Stimulated activated CD8-positive, alpha-beta memory T cell treated with anti-CD3 and anti-CD28 coated beads, Interleukin-12 subunit alpha, Interleukin-12 subunit beta, amount 100 ng/mL, for 24 hours (primary cell): ENCODE results near the gene HAUS5.

ENCODE experiments used
- DNase-seq: peaks from one replicate; pipeline ENCODE4 v3.0.0-alpha.2; 2020; ENCODE audit errors: extremely low read depth

HAUS5 gene

GRCh38 chr19:35608251-35608650, 4.3 kb upstream of the HAUS5 start:
- DNase-seq: no peak

DNA sequence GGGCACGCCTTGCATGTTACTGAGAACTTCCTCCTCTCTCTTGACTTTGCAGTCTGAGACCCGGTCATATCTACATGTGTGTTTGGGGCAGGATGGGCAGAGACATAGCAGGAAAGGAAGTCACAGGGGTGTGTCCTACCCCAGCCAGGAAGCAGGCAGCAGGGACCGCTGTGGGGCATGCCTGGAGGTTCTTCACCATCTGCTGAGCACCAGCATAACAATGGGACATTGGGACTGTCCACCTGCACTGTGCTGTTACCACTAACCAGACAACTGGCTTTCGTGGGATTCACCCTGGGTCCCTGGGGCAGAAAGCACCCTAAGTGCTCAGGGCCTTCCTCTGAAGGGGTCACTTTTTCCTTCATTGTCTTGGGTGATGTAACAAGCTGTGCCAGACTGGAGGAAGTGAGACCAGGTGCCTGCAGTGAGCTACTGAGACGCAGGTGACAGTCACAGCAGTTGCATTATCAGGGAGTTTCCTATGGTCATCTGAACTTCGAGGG, 2.6 kb upstream of the HAUS5 start:
- DNase-seq: no peak

DNA sequence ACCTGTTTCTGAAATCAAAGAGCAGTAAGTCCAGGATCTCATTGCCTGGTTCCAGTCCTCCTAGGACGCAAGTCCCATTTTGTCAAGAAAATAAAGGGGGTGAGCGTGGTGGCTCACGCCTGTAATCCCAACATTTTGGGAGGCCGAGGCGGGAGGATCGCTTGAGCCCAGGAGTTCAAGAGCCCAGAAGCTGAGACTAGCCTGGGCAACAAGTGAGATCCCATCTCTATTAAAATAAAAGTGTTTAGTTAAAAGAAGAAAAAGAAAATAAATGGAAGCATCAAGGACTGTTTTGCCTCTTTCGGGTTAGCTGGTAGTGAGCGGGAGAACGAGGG, 344 bp upstream of the HAUS5 start:
- DNase-seq: no peak

- no peak for DNase-seq
Measured at GRCh38 chr19:35613574-35613973, 1.0 kb downstream of the HAUS5 start.

DNA sequence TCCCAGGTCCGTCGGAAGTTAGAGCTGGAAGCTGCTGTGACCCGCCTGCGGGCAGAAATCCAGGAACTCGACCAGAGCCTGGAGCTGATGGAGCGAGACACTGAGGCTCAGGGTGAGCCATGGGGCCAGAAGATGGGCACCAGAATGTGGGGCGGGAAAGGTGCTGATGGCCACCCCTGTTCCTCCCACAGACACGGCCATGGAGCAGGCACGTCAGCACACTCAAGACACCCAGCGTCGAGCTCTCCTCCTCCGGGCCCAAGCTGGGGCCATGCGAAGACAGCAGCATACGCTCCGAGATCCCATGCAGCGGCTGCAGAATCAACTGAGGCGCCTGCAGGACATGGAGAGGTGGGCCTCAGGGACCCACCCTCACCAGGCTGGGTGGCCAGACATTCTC, 2.5 kb downstream of the HAUS5 start:
- DNase-seq: no peak

GRCh38 chr19:35618857-35619256, 6.3 kb downstream of the HAUS5 start:
- DNase-seq: no peak

- DNase-seq: no peak
Measured at GRCh38 chr19:35619290-35619923, 6.9 kb downstream of the HAUS5 start.

- no peak for DNase-seq
Measured at GRCh38 chr19:35620001-35620400, 7.5 kb downstream of the HAUS5 start.

DNA sequence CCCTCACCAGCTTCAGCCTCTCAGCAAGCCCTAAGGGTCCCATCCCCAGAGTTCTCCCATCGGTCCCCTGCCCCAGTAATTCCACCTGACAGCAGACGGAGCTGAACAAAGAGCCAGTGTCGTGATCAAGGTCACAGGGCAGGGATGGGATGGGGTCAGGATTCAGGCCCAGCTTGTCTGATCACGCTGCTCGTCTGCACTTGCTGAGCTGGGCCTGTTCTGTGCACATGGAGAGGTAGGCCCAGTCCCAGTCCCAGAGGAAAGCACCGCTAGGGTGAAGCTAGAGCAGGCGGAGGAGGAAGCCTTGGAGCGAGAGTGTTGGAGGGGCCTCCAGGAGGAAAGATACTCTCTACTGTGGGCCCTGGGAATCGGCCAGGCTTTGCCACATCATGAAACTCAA, 9.2 kb downstream of the HAUS5 start:
- no peak for DNase-seq

DNA sequence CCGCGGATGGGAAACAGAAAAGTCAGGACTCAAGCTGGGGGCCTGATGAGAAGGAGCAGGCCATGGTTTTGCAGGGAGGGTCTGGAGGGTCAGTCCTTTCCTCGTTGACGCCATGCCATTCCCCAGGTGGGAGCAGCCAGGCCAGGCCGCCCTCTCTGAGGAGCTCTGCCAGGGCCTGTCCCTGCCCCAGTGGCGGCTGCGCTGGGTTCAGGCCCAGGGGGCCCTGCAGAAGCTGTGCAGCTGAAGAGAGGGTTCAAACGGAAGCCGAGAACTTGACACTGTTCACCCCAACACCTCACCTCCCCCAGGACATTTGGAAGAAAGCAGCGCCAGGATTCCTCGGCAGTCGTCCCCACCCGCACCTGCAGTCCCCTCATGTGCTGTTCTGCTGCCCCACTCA, 10.2 kb downstream of the HAUS5 start:
- no peak for DNase-seq

GRCh38 chr19:35623327-35624010, 10.9 kb downstream of the HAUS5 start:
- DNase-seq: no peak

DNA sequence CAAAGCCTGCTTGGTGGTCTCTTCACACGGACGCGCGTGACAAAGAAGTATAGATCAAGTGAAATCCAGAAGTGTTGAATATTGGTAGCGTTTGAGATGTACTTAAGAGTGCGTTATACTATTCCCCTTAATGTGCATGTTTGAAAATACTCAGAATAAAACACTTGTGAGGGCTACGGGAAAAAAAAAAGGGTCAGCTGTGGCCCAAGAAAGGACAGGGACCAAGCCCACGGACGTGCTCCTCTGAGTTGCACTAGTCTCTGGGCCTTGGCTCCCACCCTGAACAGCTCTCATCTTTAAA, 15.7 kb downstream of the HAUS5 start:
- no peak for DNase-seq

DNA sequence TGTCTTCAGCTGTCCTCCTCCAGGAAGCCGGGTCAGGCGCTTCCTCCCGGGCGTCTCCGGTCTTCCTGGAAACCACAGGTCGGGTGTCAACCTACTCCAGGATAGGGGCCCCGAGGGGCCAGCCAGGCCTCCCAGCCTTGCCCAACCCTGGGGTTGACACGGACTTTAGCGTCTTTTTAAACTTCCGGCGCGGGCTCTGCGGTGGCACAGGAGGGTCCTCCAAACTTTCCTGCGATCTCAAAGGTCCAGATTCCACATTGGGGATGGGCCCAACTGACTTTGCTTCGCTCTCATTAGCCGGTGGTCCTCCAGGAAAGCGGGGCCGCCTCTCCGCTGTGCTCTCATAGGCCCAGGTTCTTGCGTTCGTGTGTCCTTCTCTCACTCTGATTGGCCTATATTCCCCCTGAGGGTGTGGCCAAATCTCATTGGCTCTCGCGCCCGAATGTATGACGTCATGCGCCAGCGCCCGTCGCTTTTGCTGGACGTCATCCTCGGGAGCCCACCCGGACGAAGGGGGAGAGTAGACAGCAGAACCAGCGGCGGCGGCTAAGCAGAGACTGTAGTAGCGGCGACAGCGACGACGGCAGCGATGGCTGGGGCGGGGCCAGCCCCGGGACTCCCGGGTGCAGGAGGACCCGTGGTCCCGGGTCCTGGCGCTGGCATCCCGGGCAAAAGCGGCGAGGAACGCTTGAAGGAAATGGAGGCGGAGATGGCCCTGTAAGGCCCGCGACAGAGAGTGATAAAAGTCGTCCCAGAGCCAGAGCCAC, 16.2 kb downstream of the HAUS5 start, which contains the start of gene RBM42:
TSS of gene RBM42 (plus strand) at position 472 of the 767 bp plus-strand sequence. CDS start at position 590, 118 bp downstream.
- DNase-seq: peak; percentile 93

- no peak for DNase-seq
Measured at GRCh38 chr19:35629332-35629633, 16.7 kb downstream of the HAUS5 start.

DNA sequence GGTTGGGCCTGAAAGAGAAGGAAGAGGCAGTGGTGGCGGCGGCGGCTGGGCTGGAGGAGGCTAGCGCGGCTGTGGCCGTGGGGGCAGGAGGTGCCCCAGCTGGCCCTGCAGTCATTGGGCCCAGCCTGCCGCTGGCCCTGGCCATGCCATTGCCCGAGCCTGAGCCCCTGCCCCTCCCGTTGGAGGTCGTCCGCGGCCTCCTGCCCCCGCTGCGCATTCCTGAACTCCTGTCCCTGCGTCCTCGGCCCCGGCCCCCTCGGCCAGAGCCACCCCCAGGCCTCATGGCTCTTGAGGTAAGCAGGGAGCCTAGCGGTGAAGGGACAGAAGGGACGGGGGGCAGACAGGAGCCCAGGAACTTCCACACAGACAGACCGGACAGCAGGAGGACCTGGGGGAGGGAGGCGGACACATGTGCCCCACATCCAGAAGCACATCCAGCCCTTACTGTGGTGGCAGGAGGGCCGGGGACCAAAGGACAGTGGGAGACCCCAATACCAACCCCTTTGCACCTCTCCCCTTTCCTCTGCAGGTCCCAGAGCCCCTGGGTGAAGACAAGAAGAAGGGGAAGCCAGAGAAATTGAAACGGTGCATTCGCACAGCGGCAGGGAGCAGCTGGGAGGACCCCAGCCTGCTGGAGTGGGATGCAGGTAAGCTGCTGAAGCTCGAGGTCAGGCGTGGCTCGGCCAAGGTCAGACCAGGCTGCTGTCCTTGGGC, 21.3 kb downstream of the HAUS5 start:
- no peak for DNase-seq

- DNase-seq: no peak
Measured at GRCh38 chr19:35636651-35637050, 24.1 kb downstream of the HAUS5 start.

DNA sequence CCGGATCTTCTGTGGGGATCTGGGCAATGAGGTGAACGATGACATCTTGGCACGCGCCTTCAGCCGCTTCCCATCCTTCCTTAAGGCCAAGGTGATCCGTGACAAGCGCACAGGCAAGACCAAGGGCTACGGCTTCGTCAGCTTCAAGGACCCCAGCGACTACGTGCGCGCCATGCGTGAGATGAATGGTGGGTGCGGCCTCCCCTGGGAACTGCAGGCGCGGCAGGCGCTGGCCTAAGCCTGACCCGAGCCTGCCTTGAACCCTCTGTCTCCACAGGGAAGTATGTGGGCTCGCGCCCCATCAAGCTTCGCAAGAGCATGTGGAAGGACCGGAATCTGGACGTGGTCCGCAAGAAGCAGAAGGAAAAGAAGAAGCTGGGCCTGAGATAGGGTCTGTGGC, 24.6 kb downstream of the HAUS5 start:
- DNase-seq: no peak

DNA sequence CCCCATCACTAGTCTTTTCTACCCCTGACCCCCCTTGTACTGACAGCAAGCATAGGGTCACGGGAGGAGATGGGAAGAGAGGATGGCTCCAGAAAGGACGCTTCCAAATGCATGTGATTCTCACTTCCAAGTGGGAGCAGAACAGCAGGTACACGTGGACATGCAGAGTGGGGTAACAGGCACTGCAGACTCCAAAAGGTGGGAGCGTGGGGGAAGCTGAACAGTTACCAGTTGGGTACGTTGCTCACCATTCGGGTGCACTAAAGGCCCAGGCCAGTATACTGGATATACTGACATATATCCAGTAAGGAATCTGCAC, 26.7 kb downstream of the HAUS5 start:
- DNase-seq: no peak

GRCh38 chr19:35639863-35640262, 27.3 kb downstream of the HAUS5 start:
- DNase-seq: no peak

GRCh38 chr19:35641515-35642151, 29.1 kb downstream of the HAUS5 start, which contains the start of gene ETV2:
Gene ETV2 (plus strand): TSS chr19:35641745. CDS start chr19:35642461, 716 bp downstream.
- DNase-seq: no peak

- DNase-seq: no peak
Measured at GRCh38 chr19:35642312-35642711, 29.8 kb downstream of the HAUS5 start.

DNA sequence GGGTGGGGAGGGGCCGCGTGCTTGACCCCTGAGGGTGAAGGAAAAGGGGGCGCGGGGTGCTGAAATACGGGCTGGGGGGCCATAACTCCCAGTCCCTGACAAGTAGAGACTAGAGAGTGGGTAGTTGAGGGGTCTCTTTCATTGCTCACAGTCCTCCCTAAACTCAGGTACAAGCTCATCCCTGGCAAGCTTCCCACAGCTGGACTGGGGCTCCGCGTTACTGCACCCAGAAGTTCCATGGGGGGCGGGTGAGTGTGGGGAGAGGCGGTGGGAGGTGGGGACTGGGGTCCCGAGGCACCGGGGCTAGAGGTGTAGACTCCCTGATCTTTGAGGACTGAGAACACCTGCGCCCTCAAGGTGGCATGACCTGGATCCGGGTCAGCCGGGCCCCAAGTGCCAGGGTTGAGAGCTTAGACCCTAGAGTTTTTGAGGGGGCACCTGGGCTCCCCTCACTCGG, 30.3 kb downstream of the HAUS5 start:
- DNase-seq: no peak
